H9 (cell line): ENCODE data around the gene SYNE2. TPM values are rescaled to one million over a fixed set of nuclear protein-coding genes. Genes with fewer than 3 reads are reported as not detected.

Experiments used
- DNase-seq: peaks from one replicate; pipeline ENCODE4 v3.0.0-alpha.2; 2017
- H2AFZ ChIP-seq: one replicate; pipeline ENCODE4 v1.6.1; 2013; ENCODE audit warnings: mild to moderate bottlenecking, low read length, control low read depth, moderate library complexity
- H2AK5ac ChIP-seq: 2 replicates; pipeline ENCODE4 v1.6.1; 2013; ENCODE audit warnings: low read length, control low read depth, mixed read lengths; ENCODE audit not compliant: insufficient read length
- H2BK120ac ChIP-seq: one replicate; pipeline ENCODE4 v1.6.1; 2013; ENCODE audit warnings: low read depth, mild to moderate bottlenecking, low read length, control low read depth, inconsistent platforms; ENCODE audit not compliant: poor library complexity, severe bottlenecking
- H2BK12ac ChIP-seq: 2 replicates; pipeline ENCODE4 v1.6.1; 2013; ENCODE audit warnings: low read length, control low read depth, mixed read lengths, low read depth; ENCODE audit not compliant: insufficient read length
- H2BK15ac ChIP-seq: 2 replicates; pipeline ENCODE4 v1.6.1; 2013; ENCODE audit warnings: low read depth, low read length, control low read depth
- H2BK20ac ChIP-seq: one replicate; pipeline ENCODE4 v1.6.1; 2013; ENCODE audit warnings: low read depth, mild to moderate bottlenecking, low read length, control low read depth, inconsistent platforms; ENCODE audit not compliant: poor library complexity, severe bottlenecking
- H2BK5ac ChIP-seq: 2 replicates; pipeline ENCODE4 v1.6.1; 2013; ENCODE audit warnings: low read length, control low read depth, mixed read lengths; ENCODE audit not compliant: insufficient read length
- H3K14ac ChIP-seq: 2 replicates; pipeline ENCODE4 v1.6.1; 2013; ENCODE audit warnings: low read length, control low read depth; ENCODE audit not compliant: insufficient read depth
- H3K18ac ChIP-seq: 2 replicates; pipeline ENCODE4 v1.6.1; 2013; ENCODE audit warnings: low read depth, mild to moderate bottlenecking, mixed read lengths, low read length, control low read depth; ENCODE audit not compliant: insufficient read length
- H3K23ac ChIP-seq: 2 replicates; pipeline ENCODE4 v1.6.1; 2013; ENCODE audit warnings: low read length, control low read depth, mixed read lengths, low read depth; ENCODE audit not compliant: insufficient read length
- H3K23me2 ChIP-seq: 2 replicates; pipeline ENCODE4 v1.6.1; 2013; ENCODE audit warnings: low read depth, mild to moderate bottlenecking, mixed read lengths, low read length, control low read depth; ENCODE audit not compliant: insufficient read length, poor library complexity, severe bottlenecking
- H3K27ac ChIP-seq: 2 replicates; pipeline ENCODE4 v1.5.1; 2013; ENCODE audit warnings: low read length, control low read depth, mixed read lengths, low read depth; ENCODE audit not compliant: insufficient read length
- H3K27me3 ChIP-seq: 2 replicates; pipeline ENCODE4 v1.6.1; 2013; ENCODE audit warnings: low read length, control low read depth, inconsistent platforms; ENCODE audit not compliant: insufficient read depth
- H3K4ac ChIP-seq: 2 replicates; pipeline ENCODE4 v1.6.1; 2013; ENCODE audit warnings: low read depth, mild to moderate bottlenecking, control low read depth, inconsistent platforms, low read length, moderate library complexity
- H3K4me1 ChIP-seq: 2 replicates; pipeline ENCODE4 v1.6.1; 2013; ENCODE audit warnings: low read length, control low read depth, inconsistent platforms; ENCODE audit not compliant: insufficient read depth
- H3K4me2 ChIP-seq: 2 replicates; pipeline ENCODE4 v1.6.1; 2013; ENCODE audit warnings: low read length, control low read depth, mixed read lengths; ENCODE audit not compliant: insufficient read length, insufficient read depth
- H3K56ac ChIP-seq: 2 replicates; pipeline ENCODE4 v1.6.1; 2013; ENCODE audit warnings: low read depth, mild to moderate bottlenecking, mixed read lengths, low read length, control low read depth; ENCODE audit not compliant: insufficient read length
- H3K79me1 ChIP-seq: 2 replicates; pipeline ENCODE4 v1.6.1; 2013; ENCODE audit warnings: low read depth, mild to moderate bottlenecking, moderate library complexity, low read length, control low read depth, inconsistent platforms; ENCODE audit not compliant: insufficient read depth, poor library complexity, severe bottlenecking
- H3K79me2 ChIP-seq: 2 replicates; pipeline ENCODE4 v1.6.1; 2013; ENCODE audit warnings: low read length, control low read depth, inconsistent platforms; ENCODE audit not compliant: insufficient read depth
- H3K9ac ChIP-seq: 2 replicates; pipeline ENCODE4 v1.6.1; 2013; ENCODE audit warnings: low read length, control low read depth, mixed read lengths; ENCODE audit not compliant: insufficient read length; ENCODE audit errors: extremely low read depth
- H3K9me3 ChIP-seq: one replicate; pipeline ENCODE4 v1.6.1; 2013; ENCODE audit warnings: low read depth, low read length, inconsistent platforms; ENCODE audit not compliant: control insufficient read depth
- H3T11ph ChIP-seq: one replicate; pipeline ENCODE4 v1.6.1; 2013; ENCODE audit warnings: mild to moderate bottlenecking, low read length, control low read depth, inconsistent platforms
- H4K20me1 ChIP-seq: one replicate; pipeline ENCODE4 v1.6.1; 2013; ENCODE audit not compliant: control insufficient read depth, insufficient read length, insufficient read depth
- H4K5ac ChIP-seq: 2 replicates; pipeline ENCODE4 v1.6.1; 2013; ENCODE audit warnings: low read depth, mild to moderate bottlenecking, mixed read lengths, low read length, control low read depth; ENCODE audit not compliant: insufficient read length
- H4K8ac ChIP-seq: replicated peaks from 2 replicates; pipeline ENCODE4 v1.6.1; 2013; ENCODE audit warnings: low read length, control low read depth, mixed read lengths, low read depth; ENCODE audit not compliant: insufficient read length
- H4K91ac ChIP-seq: 2 replicates; pipeline ENCODE4 v1.6.1; 2013; ENCODE audit warnings: low read depth, mild to moderate bottlenecking, moderate library complexity, mixed read lengths, low read length, control low read depth; ENCODE audit not compliant: insufficient read length
- H3K27ac Mint-ChIP-seq, 3 experiments: 2 replicates in 2 of 3; 3 replicates in 1 of 3; pipeline ENCODE4 v1.8.0; 2020 to 2021; ENCODE audit warnings: mixed read lengths in 3 of 3, mild to moderate bottlenecking in 1 of 3, moderate library complexity in 1 of 3
- H3K27me3 Mint-ChIP-seq: 2 replicates; pipeline ENCODE4 v1.8.0; 2021; ENCODE audit warnings: low read depth, mild to moderate bottlenecking, moderate library complexity, mixed read lengths
- H3K36me3 Mint-ChIP-seq, 3 experiments: 2 replicates in 2 of 3; 3 replicates in 1 of 3; pipeline ENCODE4 v1.8.0; 2020 to 2021; ENCODE audit warnings: low read depth in 3 of 3, mixed read lengths in 3 of 3; ENCODE audit not compliant: insufficient read depth in 1 of 3
- H3K4me1 Mint-ChIP-seq, 2 experiments: 2 replicates each; pipeline ENCODE4 v1.8.0; 2020; ENCODE audit warnings: mixed read lengths in 2 of 2
- H3K4me3 Mint-ChIP-seq, 2 experiments: 2 replicates in 1 of 2; 3 replicates in 1 of 2; pipeline ENCODE4 v1.8.0; 2020 to 2021; ENCODE audit warnings: mild to moderate bottlenecking in 2 of 2, mixed read lengths in 2 of 2, moderate library complexity in 1 of 2
- H3K9me3 Mint-ChIP-seq, 2 experiments: 2 replicates in 1 of 2; 3 replicates in 1 of 2; pipeline ENCODE4 v1.8.0; 2020; ENCODE audit warnings: mild to moderate bottlenecking in 2 of 2, mixed read lengths in 2 of 2, moderate library complexity in 1 of 2
- whole genome bisulfite sequencing: extraction: QIAGEN DNeasy Blood & Tissue Kit; methylation state at CpG from one replicate; pipeline ENCODE4 v1.1.7; 2013; ENCODE audit warnings: missing lambda C conversion rate, low lambda C conversion rate, mixed read lengths; ENCODE audit not compliant: insufficient read length; ENCODE audit errors: extremely low coverage; 5-methylcytosine and 5-hydroxymethylcytosine counted together
- total RNA-seq: library from RNA; stranded (reverse); gene quantifications from 2 replicates; pipeline ENCODE4 v1.2.1, GENCODE V29; 2021
- TF ChIP-seq, protein P1 (sequence below): fragments of 200-600 bp; sonication (generic); conservative IDR thresholded peaks from 3 replicates; pipeline ENCODE4 v1.8.0; 2021; ENCODE audit warnings: antibody characterized with exemption, mild to moderate bottlenecking

Gene SYNE2
- total RNA-seq, 1 experiment from 2014 or later: 43.3 TPM

DNA sequence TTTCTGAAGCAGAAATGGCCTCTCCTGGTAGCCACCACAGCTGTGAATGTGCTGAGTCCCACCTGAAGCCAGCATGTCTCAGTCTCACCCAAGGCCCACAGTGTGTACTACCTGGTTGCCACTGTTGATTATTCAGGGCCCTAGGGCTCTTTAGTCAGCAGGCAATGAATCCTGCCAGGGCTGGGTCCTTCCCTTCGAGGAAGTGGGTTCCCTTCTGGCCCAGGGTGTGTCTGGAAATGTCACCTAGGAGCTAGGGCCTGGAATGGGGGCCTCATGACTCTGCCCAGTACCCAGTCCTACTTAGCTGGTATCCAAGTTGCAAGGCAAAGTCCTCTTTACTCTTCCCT is 207.4 kb downstream of the SYNE2 start:
- no CpG with 5 or more reads among the region's 1 CpG for WGBS
- Mint-ChIP-seq H3K36me3 (peaks cover 6 to 17% (median 15%) of the 10 kb centered on the region in 3 experiments; a peak in 4 of 7 replicates), H3K4me3 (no peak overlapping the region), H3K27ac (peak overlapping the region in 2 of 3 experiments; percentile 25 to 89; a peak in 3 of 7 replicates), H3K27me3 (no peaks in the 10 kb centered on the region), H3K4me1 (peaks cover 14 to 17% of the 10 kb centered on the region in 2 experiments), H3K9me3 (no peaks in the 10 kb centered on the region)
- no peak for DNase-seq
- Histone ChIP-seq H3K27me3 (no peaks in the 10 kb centered on the region), H2BK12ac (no peak overlapping the region), H4K5ac (no peak overlapping the region), H4K8ac (no peak overlapping the region), H3K4ac (no peak overlapping the region), H3K9ac (no peak overlapping the region), H3K23me2 (no peaks in the 10 kb centered on the region), H3K14ac (no peak overlapping the region), H3K79me2 (no peaks in the 10 kb centered on the region), H3K23ac (no peak overlapping the region), H2BK15ac (no peak overlapping the region), H2BK20ac (no peak overlapping the region), H2BK5ac (no peak overlapping the region), H3K79me1 (no peaks in the 10 kb centered on the region), H2AK5ac (no peak overlapping the region), H4K20me1 (peaks cover 3% of the 10 kb centered on the region), H3K4me2 (no peak overlapping the region), H3K9me3 (no peaks in the 10 kb centered on the region), H3K56ac (no peak overlapping the region), H3T11ph (no peak overlapping the region), H3K4me1 (no peaks in the 10 kb centered on the region; the same call in 1 of the 2 replicates), H2BK120ac (no peak overlapping the region), H3K18ac (no peak overlapping the region), H3K27ac (no peak overlapping the region), H2AFZ (no peak overlapping the region), H4K91ac (peak overlapping the region; percentile 46)
- TF ChIP-seq, protein P1, sequence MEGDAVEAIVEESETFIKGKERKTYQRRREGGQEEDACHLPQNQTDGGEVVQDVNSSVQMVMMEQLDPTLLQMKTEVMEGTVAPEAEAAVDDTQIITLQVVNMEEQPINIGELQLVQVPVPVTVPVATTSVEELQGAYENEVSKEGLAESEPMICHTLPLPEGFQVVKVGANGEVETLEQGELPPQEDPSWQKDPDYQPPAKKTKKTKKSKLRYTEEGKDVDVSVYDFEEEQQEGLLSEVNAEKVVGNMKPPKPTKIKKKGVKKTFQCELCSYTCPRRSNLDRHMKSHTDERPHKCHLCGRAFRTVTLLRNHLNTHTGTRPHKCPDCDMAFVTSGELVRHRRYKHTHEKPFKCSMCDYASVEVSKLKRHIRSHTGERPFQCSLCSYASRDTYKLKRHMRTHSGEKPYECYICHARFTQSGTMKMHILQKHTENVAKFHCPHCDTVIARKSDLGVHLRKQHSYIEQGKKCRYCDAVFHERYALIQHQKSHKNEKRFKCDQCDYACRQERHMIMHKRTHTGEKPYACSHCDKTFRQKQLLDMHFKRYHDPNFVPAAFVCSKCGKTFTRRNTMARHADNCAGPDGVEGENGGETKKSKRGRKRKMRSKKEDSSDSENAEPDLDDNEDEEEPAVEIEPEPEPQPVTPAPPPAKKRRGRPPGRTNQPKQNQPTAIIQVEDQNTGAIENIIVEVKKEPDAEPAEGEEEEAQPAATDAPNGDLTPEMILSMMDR: no peak
